ENCODE data around the gene ZBTB3. TPM values are rescaled to one million over a fixed set of nuclear protein-coding genes. Genes with fewer than 3 reads are reported as not detected.
A peak's percentile ranks its signal among the peaks of the same experiment; 100 is the strongest.
"Not testable (repeated sequence)": the region's sequence is repeated elsewhere in the genome, so short reads cannot be mapped to it uniquely, and the experiment has no call there.

The ZBTB3 gene
- total RNA-seq, 2 donors from 2014 or later = 7.8 to 23.9 TPM

DNA sequence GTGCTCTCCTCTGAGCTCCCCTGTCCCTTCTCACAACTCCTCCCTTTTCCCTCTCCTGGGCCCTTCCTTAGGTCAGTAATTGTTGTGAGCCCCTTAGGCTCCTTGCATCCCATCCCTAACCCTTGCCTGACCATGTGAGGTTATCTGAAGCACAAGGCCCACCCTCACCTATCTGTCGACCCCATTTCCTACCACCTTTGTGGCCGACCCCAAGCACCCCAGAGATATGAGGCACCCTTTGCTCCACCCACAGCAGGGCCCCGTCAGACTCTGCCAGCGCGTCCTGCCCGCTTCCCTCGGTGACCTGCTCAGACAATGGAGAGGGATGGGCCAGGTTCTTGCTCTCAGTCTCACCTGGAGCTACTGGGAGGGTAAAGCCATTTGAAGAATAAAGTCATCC, 45.2 kb downstream of the ZBTB3 start:
- DNase-seq (ENCODE audit: low spot score in 2 of 2) (peak; percentile 54 to 63), ATAC-seq (peak; percentile 31 to 40)
- peaks cover 16 to 33% of the 10 kb centered on the region in 2 donors for H3K36me3 Mint-ChIP-seq
- no peaks in the 10 kb centered on the region for H3K9me3 Mint-ChIP-seq
- H3K27ac Mint-ChIP-seq = peak overlapping the region; percentile 97 to 98

DNA sequence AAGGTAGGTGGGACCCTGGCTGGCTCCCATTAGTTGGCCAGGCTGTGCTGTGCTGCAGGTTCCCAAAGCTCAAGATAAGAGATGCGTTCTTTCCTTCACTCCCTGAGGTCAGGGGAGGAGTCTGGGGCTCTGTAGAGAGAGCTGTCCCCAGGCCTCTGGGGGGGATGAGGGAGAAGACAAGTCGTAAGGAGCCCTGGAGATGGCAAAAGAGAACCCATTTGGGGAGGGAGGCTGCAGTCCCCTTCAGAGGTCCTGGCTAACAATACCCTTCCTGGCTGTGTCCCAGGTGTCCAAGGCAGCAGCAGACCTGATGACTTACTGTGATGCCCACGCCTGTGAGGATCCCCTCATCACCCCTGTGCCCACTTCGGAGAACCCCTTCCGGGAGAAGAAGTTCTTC, 45.6 kb downstream of the ZBTB3 start:
- no peaks in the 10 kb centered on the region for H3K9me3 Mint-ChIP-seq
- peak overlapping the region; percentile 97 to 98 for H3K27ac Mint-ChIP-seq
- ATAC-seq (no peak), DNase-seq (ENCODE audit: low spot score in 2 of 2) (no peak)
- H3K36me3 Mint-ChIP-seq = peaks cover 16 to 33% of the 10 kb centered on the region in 2 donors

DNA sequence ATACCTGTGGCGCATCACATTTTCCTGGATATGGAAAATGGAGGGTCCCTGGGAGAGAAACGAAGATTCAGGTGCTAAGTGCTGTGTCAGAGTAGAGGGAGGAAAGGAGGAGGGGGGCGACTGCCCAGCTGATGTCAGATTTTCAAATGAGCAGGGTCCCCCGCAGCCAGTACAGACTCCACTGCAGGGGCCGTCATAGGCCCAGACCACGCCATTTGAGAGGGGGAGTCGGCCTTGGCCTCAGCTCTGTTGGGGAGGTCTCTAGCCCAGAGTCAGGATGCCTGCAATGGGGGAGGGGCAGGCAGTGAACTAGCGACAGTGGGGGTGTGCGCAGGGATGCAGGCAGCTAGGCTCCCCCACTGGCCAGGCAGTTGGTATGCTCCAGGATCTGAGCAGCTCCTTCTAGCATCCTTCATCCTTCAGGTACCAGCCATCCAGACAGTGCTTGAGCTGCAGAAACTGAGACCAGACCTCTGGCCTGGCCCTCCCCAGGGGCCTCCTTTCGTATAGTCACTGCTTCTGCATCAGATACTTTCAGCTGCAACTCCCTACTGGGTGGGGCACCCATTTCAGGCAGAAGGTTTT, 46.6 kb downstream of the ZBTB3 start, which contains the start of the genes BSCL2 and GNG3:
BSCL2 (minus strand) TSS at position 148 of the 585 bp plus-strand sequence. CDS start 229 bp downstream, outside the sequence.
GNG3 (plus strand) TSS at position 400 of the 585 bp plus-strand sequence. CDS start 620 bp downstream, outside the sequence.
- no peak for DNase-seq (ENCODE audit: low spot score in 2 of 2)
- ATAC-seq = no peak
- Mint-ChIP-seq H3K9me3 (no peaks in the 10 kb centered on the region), H3K36me3 (peaks cover 16 to 31% of the 10 kb centered on the region in 2 donors), H3K27ac (peak within 1 kb of the TSS; percentile 87 to 98)

DNA sequence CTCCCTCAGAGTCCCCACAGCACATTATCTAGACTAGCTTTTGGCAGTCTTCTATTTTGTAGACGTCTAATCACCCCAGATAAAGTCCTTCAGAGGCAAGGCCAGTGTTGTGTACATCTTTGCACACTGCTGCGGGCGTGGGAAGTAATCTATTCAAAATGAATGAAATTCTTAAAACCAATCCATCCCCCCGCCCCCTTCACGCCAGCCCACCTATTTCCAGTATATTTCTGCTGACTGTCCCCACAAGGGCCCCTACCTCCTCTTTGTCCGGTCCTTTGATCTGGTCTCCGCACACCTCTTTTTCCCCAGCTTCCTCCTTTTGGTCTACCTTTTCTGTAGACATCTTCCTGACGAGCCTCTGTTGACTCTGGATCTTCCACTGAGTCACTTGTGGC, 47.1 kb downstream of the ZBTB3 start:
- H3K36me3 Mint-ChIP-seq = peaks cover 16 to 31% of the 10 kb centered on the region in 2 donors
- no peaks in the 10 kb centered on the region for H3K9me3 Mint-ChIP-seq
- H3K27ac Mint-ChIP-seq = peak overlapping the region; percentile 45 to 74
- ATAC-seq = no peak
- DNase-seq (ENCODE audit: low spot score in 2 of 2) = no peak

DNA sequence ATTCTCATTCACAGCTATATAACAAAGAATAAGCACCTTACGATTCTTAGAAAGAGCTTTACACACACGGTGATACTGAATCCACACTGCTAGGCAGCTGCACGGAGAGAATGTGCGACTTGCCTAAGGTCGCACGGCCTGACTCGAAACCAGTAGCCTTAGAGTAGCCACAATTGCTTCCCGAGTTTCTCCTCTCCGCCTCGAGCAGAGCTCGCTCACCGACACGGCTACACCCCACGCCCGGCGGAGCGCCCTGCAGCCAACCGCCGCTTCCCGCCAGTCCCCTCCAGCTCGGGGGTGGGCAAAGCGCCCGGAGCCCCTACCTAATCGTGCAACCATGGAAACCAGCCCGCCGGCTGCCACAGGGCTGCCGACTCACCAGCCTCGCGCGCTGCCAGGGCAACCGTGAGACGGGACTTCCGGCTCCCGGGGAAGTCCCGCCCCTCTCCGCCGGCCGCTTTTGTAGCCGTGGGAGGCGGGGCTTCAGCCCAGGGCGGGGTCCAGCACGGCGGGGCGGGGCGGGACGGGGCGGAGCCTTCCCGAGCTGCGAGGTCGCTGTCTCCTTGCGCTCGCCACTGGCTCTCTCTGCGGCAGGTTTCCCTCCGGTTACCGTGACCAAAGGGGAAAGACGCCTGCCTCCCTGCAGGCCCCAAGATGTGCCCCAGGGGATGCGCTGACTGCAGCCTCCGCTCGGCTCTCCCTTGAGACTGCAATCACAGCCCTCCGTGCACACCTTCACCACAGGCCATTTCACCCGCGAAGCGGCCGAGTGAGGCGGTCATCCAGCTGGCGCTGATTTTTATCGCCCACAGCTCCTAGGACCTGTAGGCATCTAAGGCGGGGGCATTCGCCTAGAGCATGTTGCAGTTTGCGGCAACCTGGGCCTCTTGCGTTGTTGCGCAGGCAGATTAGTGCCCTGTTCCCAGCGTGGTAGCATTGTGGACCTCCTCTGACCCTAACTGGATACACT, 47.8 kb downstream of the ZBTB3 start:
- DNase-seq (ENCODE audit: low spot score in 2 of 2) (peak; percentile 92 to 93), ATAC-seq (peak; percentile 81 to 82)
- Mint-ChIP-seq H3K9me3 (no peaks in the 10 kb centered on the region), H3K27ac (peak overlapping the region; percentile 81 to 86), H3K36me3 (peaks cover 16 to 27% of the 10 kb centered on the region in 2 donors)

DNA sequence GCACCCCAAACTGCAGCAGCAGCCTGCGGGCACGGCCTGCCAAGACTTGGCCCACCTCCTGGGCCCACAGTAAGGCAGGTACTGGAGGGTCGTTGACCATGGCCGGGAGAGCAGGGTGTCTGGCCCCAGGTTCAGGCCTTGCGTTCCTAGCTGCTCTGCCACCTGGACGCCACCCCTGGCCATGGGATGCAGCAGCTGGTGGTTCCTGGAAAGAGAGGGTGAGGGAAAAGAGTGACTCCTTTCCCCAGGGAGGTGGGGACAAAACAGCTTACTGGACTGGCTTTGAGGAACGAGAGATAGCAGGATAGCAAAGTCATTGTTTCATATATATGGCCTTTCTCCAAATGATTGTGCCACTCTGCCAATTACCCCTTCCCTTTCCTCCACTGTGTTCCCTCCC, 48.5 kb downstream of the ZBTB3 start:
- Mint-ChIP-seq H3K36me3 (peaks cover 16 to 20% of the 10 kb centered on the region in 2 donors), H3K27ac (peak overlapping the region; percentile 81 to 86), H3K9me3 (no peaks in the 10 kb centered on the region)
- no peak for ATAC-seq
- no peak for DNase-seq (ENCODE audit: low spot score in 2 of 2)

DNA sequence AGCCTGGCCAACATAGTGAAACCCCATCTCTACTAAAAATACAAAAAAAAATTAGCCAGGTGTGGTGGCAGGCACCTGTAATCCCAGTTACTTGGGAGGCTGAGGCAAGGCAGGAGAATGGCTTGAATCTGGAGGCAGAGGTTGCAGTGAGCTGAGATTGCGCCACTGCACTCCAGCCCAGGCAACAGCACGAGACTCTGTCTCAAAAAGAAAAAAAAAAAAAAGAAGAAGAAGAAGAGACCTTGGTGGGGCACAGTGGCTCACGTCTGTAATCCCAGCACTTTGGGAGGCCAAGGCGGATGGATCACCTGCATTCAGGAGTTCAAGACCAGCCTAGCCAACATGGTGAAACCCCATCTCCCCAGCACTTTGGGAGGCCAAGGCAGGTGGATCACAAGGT, 50.0 kb downstream of the ZBTB3 start:
- Mint-ChIP-seq H3K27ac (peak overlapping the region in 1 of 2 donors; percentile 29), H3K36me3 (peaks cover 10 to 13% of the 10 kb centered on the region in 2 donors)
- H3K9me3 Mint-ChIP-seq; DNase-seq (ENCODE audit: low spot score in 2 of 2); ATAC-seq: not testable (repeated sequence)

DNA sequence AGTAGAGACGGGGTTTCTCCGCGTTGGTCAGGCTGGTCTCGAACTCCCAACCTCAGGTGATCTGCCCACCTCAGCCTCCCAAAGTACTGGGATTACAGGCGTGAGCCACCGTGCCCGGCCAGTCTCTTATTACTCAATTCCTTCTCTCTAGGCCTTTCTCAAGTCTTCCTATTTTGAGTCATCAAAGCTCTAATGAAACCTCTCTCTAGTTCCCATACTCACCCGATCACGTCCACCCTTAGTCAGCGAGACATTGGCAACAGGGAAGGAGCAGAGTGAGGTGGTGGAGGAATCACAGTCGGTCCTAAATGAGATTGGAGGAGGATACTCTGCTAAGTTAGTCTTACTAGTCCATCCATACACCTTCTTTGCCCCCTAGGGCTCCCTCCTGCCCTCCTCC, 51.7 kb downstream of the ZBTB3 start:
- H3K9me3 Mint-ChIP-seq = no peaks in the 10 kb centered on the region
- peak overlapping the region in 1 of 2 donors; percentile 76 for H3K27ac Mint-ChIP-seq
- peak in 1 of 2 donors; percentile 9 for ATAC-seq

More for the DNA sequence above, 51.7 kb downstream of the ZBTB3 start:
- H3K36me3 Mint-ChIP-seq = peaks cover 5 to 12% of the 10 kb centered on the region in 2 donors
- DNase-seq (ENCODE audit: low spot score in 2 of 2) = no peak

Other genes starting within 250 kb of the ZBTB3 start
- gene AHNAK, start 207.4 kb downstream of the ZBTB3 start, total RNA-seq = 10 to 100 TPM; 17.6 to 97.3 TPM
- gene EEF1G, start 180.3 kb downstream of the ZBTB3 start, total RNA-seq = 1,000 to 10,000 TPM; 1,622 to 2,023 TPM
- gene TUT1, start 162.6 kb downstream of the ZBTB3 start, total RNA-seq = 10 to 100 TPM; 31.8 to 34.9 TPM
- gene MTA2, start 152.3 kb downstream of the ZBTB3 start, total RNA-seq = 100 to 1,000 TPM; 180 to 259 TPM
- gene EML3, start 141.4 kb downstream of the ZBTB3 start, total RNA-seq = 100 to 1,000 TPM; 104 to 141 TPM
- gene ROM1, start 140.9 kb downstream of the ZBTB3 start, total RNA-seq = 1 to 10 TPM; 1.1 to 1.9 TPM
- 10 to 100 TPM; 69.6 to 79.5 TPM for gene B3GAT3, start 132.2 kb downstream of the ZBTB3 start, total RNA-seq
- gene GANAB, start 107.5 kb downstream of the ZBTB3 start, total RNA-seq = 100 to 1,000 TPM; 187 to 241 TPM
- gene INTS5, start 100.9 kb downstream of the ZBTB3 start, total RNA-seq = 10 to 100 TPM; 11.8 to 32.5 TPM
- gene C11orf98, start 89.0 kb downstream of the ZBTB3 start, total RNA-seq = 100 to 1,000 TPM in 1 of 2 donors, 10 to 100 TPM in 1; 62.0 to 103 TPM
- 10 to 100 TPM; 20.7 to 34.4 TPM for gene CSKMT, start 88.8 kb downstream of the ZBTB3 start, total RNA-seq
- gene UQCC3, start 82.5 kb downstream of the ZBTB3 start, total RNA-seq = 1 to 10 TPM in 1 of 2 donors, under 1 TPM in 1; 0.87 to 4.7 TPM
- 10 to 100 TPM; 16.6 to 24.3 TPM for gene LBHD1, start 81.9 kb downstream of the ZBTB3 start, total RNA-seq
- gene UBXN1, start 75.1 kb downstream of the ZBTB3 start, total RNA-seq = 100 to 1,000 TPM in 1 of 2 donors, 10 to 100 TPM in 1; 97.2 to 129 TPM
- under 1 TPM; 0.48 to 0.49 TPM for gene LRRN4CL, start 64.6 kb downstream of the ZBTB3 start, total RNA-seq
- gene BSCL2, start 46.7 kb downstream of the ZBTB3 start, total RNA-seq = 10 to 100 TPM; 28.8 to 42.6 TPM
- gene GNG3, start 46.5 kb downstream of the ZBTB3 start, total RNA-seq = not detected
- gene HNRNPUL2, start 26.7 kb downstream of the ZBTB3 start, total RNA-seq = 10 to 100 TPM; 54.4 to 63.2 TPM
- 10 to 100 TPM; 55.6 to 68.9 TPM for gene TTC9C, start 25.7 kb downstream of the ZBTB3 start, total RNA-seq
- 100 to 1,000 TPM; 116 to 172 TPM for gene POLR2G, start 7.4 kb upstream of the ZBTB3 start, total RNA-seq
- gene TAF6L, start 17.2 kb upstream of the ZBTB3 start, total RNA-seq = 10 to 100 TPM; 16.7 to 32.2 TPM
- 10 to 100 TPM; 19.5 to 20.9 TPM for gene TMEM179B, start 33.2 kb upstream of the ZBTB3 start, total RNA-seq
- gene TMEM223, start 37.8 kb upstream of the ZBTB3 start, total RNA-seq = 10 to 100 TPM in 1 of 2 donors, 1 to 10 TPM in 1; 8.9 to 11.3 TPM
- 100 to 1,000 TPM; 104 to 132 TPM for gene NXF1, start 51.3 kb upstream of the ZBTB3 start, total RNA-seq
- 10 to 100 TPM; 23.0 to 61.3 TPM for gene STX5, start 77.9 kb upstream of the ZBTB3 start, total RNA-seq
- under 1 TPM in 1 of 2 donors, not detected in 1; 0.70 TPM for gene TEX54, start 78.7 kb upstream of the ZBTB3 start, total RNA-seq
- gene WDR74, start 85.4 kb upstream of the ZBTB3 start, total RNA-seq = 100 to 1,000 TPM in 1 of 2 donors, 10 to 100 TPM in 1; 87.2 to 105 TPM
- gene SLC3A2, start 126.7 kb upstream of the ZBTB3 start, total RNA-seq = 100 to 1,000 TPM; 295 to 308 TPM
- gene CHRM1, start 167.2 kb upstream of the ZBTB3 start, total RNA-seq = not detected
- gene SLC22A6, start 230.8 kb upstream of the ZBTB3 start, total RNA-seq = not detected

Measured in activated naive CD4-positive, alpha-beta T cell treated with anti-CD3 and anti-CD28 coated beads, Interleukin-2, amount 50 U/mL, for 72 hours (primary cell).